GM18507 (cell line): ENCODE data around the gene LHFPL6.

Experiments
- DNase-seq: peaks from one replicate; pipeline ENCODE4 v3.0.0; 2011; ENCODE audit warnings: low read depth; ENCODE audit not compliant: insufficient read length; ENCODE audit errors: extremely low spot score
- FAIRE-seq: peaks from 2 replicates; lab custom pipeline; 2011; peaks lifted over from hg19 to GRCh38; lab: Jason Lieb, UNC

The LHFPL6 gene

DNA sequence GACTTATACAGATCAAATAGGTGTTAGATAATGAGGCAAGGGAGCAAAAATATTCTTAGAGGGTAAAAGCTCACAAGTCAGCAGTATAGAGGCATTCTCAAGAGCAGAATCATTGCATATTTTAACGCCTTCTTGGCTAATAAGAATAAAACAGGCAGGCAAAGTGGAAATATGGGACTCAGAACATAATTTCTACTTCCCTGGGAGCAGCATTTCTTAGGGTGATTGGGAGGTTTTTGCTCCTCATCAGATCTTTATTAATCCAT is 39.6 kb downstream of the LHFPL6 start:
- DNase-seq (no peak), FAIRE-seq (no peak)

DNA sequence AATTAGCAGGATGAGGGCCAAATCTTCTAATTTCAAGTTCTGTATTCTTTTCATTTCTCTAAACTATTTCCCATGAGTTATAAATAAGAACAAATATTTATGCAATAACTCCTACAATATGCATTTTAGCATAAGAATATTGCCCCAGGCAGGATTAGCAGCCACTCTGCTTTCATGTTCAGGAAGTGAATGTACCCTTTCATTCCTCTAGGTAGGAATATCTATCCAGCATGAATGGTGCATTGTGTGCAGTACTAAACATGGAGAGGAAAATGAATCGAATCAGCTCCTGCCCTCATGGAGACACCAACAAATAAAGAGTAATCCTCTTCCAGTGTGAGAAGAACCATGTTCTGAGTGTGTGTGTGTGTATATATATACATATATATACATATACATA is 41.0 kb downstream of the LHFPL6 start:
- FAIRE-seq (no peak), DNase-seq (no peak)

DNA sequence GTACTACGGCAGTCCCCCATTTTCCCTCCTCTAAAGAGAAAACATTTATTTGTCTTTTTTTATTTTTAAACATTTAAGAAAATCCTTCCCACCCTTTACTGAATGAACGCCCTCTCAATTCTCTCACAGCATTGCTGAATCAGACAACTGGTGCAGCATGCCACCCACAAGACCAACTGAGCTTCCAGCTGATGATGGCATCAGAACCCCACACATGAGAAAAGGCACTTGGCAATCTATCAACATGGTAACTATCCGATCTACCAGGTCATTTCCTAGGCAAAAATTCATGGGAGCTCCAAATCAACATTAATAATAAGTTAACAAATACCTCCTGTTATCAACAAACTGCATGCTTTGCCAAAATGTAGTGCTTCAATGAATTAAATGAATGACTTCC is 43.1 kb downstream of the LHFPL6 start:
- DNase-seq (no peak), FAIRE-seq (no peak)

DNA sequence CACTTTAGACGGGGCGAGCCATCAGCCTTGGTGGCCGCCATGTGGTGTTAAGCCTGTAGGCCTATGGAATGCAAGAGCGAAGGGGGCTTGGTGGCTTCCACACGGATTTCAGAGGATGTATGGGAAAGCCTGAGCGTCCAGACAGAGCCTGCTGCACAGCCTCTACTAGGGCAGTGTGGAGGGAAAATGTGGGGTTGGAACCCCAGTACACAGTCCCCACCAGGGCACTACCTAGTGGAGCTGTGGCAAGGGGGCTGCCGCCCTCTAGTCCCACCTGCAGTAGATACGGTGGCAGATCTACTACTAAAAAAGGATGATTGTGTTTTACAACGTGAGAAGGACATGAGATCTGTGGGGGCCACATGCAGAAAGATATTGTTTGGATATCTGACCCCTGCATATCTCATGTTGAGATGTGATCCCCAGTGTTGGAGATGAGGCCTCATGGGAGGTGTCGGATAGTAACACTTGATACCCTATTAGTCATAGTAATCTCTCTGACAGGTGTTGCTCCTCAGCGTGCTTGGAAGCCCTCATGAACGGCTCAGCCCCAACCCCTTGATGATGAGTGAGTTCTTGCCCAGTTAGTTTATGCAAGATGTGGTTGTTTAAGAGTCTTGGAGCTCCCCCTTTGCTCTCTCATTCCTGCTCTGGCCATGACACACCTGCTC is 45.6 kb downstream of the LHFPL6 start:
- DNase-seq = no peak
- no peak for FAIRE-seq

DNA sequence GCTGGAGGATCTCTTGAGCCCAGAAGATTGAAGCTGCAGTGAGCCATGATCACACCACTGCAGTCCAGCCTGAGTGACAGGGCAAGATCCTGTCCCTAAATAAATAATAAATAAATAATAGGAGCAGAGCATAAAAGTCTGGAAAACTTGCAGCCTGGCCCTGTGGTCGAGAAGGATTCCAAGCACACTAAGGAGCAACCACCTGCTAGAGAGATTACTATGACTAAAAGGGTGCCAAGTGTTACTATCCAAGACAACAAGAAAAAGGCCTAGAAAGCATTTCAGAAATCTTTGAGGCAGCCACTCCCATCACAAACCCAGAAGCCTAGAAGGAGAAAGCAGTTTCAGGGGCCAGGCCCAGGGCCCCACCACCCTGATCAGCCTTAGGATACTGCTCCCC is 46.1 kb downstream of the LHFPL6 start:
- FAIRE-seq (no peak), DNase-seq (no peak)

DNA sequence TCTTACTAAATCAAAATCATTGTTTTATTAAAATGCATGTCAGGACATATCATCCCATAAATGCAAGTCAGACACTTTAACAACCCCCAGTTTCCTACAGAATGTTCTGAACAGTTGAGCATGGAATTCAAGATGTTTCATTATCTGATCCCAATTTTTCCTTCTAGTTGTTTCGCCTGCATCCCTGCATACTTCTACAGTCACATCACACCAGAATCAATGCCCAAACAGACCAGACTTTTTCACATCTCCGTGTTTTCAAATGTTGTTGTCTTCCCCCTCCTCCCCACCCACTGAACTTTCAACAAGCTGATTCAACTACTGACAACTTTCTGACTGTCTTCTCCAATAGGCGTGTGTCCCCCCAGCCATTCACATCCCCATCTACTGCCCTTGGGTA is 48.6 kb downstream of the LHFPL6 start:
- no peak for DNase-seq

DNA sequence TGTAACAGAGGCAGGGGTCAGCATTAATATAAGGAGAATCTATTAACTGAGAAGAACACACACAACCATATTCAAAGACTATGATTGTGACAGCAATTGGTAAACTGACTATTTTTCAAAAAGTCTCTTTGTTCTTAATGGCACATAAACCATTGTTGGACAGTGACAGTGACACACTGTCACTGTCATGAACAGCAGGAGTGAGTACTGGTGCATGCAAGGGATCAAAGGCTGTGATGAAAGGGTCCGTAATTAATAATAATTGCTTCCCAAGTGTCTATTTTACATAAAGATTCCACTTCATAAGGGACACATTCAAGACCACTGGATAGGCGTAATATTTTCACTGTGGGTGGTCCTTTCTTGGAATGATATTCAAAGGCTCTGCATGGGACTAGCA is 50.7 kb downstream of the LHFPL6 start:
- FAIRE-seq = no peak
- no peak for DNase-seq

More for the DNA sequence above, 48.6 kb downstream of the LHFPL6 start:
- no peak for FAIRE-seq

DNA sequence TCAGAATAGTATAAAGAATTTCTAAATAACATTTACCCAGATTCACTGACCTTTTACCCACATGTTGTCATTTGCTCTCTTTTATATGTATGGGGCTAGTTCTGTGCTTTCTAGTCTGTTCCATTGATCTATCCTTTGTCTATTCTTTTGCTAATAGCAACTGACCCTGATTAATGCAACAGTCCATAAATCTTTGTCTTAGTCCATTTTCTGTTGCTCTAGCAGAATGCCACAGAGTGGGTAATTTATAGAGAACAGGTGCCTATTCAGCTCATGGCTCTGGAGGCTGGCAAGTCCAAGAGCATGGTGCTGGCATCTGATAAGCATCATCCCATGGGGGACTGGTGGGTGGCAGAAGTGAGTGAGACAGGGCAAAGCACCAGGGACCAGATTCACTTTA is 52.1 kb downstream of the LHFPL6 start:
- DNase-seq = no peak
- no peak for FAIRE-seq

DNA sequence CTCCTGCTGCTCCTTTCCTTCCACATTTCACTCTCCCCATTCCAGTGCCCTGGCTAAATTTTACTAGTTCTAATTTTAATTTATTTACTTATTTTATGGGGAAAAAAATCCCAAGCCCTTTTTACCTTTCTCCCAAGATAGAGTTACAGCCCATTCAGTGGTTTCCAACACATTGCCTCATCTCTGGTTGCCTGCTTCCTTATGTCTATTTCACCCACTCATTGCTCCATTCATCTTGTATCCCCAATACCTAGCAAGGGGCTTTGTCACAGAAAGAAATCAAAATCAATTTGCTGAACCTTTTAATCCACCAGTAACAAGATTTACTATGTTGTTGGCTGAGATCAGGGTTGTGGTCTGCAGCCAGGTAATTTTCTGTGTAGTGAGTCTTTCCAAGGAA is 55.9 kb downstream of the LHFPL6 start:
- FAIRE-seq (no peak), DNase-seq (no peak)

DNA sequence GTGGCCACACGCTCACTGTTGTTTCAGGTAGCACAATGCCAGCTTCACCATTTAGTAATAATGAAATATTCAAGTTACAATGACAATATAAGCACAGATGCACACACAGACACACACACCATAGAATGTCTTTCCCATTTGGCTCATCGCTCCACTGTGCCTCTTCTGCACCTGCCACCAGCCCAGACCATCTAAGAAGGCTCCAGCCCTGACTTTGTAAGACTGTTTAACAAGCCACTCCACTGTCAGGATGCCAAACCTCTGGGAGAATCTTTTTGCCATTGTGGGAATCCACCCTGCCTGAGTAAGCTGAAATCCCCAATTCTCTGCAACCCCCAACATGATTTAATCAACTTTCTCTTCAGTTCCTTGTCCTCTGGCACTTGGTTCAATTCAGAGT is 60.6 kb downstream of the LHFPL6 start:
- FAIRE-seq (no peak), DNase-seq (no peak)

DNA sequence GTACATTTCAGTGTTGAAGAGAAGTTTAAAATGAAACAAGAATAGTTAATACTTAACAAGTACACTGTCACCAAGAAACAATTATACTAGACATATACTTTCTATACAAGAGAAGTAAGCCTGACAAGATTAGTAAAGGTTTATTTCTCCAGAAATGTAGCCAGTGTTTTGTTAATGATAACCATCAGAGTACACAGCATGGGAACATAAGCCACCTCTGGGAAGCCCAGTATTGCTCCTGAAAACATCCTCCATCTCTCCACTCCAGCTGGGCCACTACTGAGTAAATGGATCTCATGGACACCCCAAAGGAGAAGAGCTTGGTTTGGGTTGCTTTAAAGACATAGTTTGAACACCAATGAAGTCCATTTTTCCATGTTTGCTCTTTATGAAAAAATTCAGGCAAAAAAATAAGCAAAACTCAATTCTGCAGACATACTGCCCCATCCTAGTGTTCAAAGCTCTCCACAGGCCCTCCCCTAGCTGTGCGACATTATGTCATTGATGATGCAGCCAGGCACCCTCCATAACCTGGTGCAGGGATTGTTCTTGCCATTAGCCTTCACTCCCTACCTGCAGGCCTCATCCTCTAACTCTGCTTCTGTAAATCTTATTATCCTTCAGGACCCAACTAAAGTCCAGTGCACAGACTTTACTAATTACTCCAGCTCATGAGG is 61.9 kb downstream of the LHFPL6 start:
- no peak for FAIRE-seq
- no peak for DNase-seq

DNA sequence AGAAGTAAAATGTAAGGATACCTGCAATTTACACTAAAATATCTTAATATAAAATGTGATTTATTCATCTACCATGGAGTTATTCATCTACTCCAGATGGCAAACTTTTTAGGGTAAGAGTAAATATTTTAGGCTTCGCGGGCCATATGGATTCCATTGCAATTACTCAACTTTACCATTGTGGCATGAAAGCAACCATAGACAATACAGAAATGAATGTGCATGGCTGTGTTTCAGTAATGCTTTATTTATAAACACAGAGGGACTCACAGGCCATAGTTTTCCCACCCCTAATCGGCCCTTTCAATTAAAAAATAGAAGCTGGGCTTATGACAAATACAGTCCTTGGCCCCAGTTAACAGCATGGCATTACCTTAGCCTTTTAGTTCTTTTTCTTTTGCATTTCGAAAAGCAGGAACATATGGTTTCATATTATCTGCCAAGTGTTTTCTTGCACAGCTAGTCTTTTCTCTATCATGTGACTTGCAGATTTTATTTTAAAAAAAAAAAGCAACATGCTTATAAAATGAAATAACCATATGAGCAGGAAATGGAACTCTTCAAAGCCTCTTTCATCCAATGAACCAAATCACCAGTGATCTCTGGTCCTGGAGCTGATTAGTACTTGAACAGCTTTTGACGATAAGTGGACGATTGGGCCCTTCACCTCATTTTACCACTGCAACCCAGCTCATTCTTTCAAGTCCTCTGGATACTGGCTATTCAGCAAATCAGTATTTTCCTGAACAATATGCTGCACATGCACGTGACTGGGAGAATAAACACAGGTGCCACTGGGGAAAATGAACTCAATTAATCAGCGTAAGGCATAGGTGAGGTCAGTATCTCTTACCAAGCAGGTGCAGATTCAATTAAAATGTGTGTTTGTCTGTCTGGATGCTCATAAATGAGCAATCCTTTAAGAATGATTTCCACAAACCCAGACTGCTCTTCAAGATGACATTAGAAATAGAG is 63.9 kb downstream of the LHFPL6 start:
- DNase-seq = no peak

DNA sequence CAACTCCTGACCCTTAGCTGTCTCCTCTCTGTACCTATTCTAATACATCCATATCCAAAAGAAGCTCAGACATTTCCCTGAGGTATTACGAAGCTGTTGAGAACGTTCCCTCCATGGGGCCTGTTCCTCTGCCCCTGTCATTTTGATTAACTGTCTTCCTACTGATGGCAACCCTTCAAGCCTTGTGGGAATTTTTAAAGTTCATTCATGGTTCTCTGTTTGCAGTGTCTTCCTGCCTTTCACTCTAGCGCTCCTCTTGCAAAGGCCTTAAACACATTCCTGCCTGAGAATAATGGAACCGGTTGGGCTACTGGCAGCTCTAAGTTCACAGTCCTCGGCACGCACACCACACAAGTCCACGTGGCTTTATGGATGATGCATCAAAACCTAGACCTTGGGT is 66.1 kb downstream of the LHFPL6 start:
- DNase-seq = no peak
- FAIRE-seq = no peak

More for the DNA sequence above, 63.9 kb downstream of the LHFPL6 start:
- FAIRE-seq = no peak

DNA sequence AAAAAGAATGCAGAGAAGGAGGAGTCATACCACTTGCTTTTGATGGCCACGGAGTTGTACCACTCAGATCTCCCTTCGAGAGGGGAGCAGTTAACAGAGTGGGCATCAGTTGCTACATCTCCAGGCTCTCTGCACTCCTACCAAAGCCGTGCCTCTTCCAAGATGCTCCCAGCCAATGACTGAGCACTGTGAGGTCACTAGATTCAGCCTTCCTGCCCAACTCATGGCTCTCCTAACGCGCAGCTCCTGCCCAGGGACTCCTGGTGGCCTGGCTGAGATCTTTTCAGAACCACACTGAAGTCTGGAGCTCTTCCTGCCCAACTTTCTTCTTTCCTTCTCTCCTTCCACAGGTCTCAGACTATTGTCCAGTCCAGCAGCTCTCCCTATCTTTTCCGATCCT is 66.7 kb downstream of the LHFPL6 start:
- no peak for FAIRE-seq

DNA sequence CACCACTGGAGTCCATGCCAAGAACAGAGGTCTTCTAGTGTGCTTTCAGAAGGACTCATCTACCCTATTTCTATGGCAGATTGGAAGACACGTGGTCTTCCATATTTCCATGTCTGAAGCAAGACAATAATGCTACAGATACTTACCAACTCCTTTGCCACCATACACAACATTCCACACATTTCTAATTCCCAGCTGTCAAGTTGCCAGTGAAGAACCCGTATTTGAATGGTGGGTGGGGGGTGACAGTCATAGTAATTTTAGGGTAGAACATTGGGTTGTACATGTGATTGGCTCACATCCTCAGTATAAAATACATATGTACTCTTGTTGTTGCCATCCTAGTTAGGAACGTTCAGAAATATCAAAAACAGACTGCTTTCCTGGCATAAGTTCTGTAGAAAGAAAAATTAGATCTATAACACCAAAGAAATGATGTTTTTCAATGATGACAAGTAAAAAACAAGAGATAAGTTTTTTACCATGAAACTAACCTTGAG is 69.3 kb downstream of the LHFPL6 start:
- DNase-seq (no peak), FAIRE-seq (no peak)

More for the DNA sequence above, 66.7 kb downstream of the LHFPL6 start:
- DNase-seq = no peak

DNA sequence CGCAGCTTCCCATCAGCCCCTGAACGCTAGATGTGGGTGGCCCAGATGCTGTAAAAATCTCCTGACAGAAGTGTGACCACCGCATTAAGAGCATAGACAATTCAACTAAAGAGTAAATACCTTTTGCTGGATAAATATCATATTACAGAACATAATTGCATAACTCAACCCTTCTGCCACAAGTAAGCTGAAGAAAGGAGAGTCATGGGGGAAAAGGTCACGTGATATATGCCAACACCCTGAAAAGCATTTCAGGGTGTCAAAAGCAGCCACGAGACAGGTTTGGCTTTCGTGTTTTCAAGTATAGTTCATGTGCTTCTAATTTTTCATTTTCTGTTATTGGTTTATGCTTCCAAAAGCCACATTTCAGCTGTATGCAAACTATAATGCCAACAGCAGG is 71.3 kb downstream of the LHFPL6 start:
- no peak for DNase-seq
- FAIRE-seq = no peak

DNA sequence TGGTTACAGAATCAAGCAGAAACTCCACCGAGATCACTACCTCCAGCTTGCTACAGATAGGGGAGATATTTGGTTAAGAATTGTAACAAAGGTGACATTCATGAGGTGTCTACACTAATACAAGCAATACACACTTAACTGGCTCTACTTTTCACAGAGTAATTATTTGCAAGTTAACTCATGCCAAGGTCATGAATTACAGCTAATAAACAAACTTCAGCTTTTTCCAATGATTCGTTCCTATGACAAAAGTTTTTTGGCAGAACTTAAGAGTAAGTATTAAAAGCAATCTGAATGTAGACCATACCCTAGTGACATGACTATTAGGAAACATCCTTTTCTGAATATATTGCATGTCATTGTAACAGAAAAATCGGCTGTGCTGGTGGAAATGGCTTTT is 72.1 kb downstream of the LHFPL6 start:
- FAIRE-seq (no peak), DNase-seq (no peak)

DNA sequence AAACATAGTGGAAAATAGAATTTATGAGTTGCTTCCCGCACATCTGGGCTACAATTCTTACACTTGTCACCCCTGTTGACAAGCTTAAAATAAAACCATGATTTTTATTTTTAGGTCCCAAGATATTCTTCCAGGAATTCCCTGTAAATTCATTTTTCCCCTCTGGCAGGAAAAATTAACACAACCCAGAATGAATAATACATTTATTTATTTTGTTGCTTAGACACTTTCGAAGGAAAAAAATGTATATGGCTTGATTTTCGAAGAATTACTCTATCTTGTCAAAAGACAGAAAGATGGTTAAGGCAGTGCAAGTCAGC is 74.4 kb downstream of the LHFPL6 start:
- FAIRE-seq = no peak

DNA sequence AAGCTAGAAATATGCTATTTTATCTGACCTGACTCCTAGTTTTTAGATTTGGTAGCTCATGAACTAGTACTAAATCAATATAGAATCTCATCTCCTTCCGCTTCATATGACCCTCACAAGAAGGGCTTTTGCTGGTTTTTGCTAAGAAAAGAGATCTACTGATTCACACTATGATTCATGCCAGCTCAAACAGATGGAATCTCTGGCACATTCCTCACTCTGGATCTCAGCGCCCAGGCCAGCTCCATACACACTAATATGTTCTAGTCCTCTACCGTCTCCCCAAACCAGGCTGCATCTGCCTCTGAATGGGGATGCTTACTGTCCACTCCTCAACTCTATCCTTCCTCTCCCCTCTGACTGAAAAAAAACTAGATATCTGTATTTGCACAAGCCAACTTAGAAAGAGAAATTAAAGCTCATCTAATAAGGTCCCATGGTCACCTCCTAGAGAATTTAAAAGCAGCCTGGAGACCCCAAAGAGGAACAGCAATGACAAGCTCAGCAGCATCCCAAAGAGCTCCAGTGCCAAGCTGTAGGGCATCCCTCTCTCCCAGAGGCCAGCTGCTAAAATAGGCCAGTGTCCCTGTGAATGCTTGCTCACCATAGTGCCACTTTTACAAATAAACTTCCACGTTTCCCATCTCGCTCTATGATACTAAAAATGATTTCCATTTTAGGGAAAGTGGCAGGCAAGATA is 74.9 kb downstream of the LHFPL6 start:
- no peak for FAIRE-seq
- no peak for DNase-seq

More for the DNA sequence above, 74.4 kb downstream of the LHFPL6 start:
- DNase-seq = no peak

DNA sequence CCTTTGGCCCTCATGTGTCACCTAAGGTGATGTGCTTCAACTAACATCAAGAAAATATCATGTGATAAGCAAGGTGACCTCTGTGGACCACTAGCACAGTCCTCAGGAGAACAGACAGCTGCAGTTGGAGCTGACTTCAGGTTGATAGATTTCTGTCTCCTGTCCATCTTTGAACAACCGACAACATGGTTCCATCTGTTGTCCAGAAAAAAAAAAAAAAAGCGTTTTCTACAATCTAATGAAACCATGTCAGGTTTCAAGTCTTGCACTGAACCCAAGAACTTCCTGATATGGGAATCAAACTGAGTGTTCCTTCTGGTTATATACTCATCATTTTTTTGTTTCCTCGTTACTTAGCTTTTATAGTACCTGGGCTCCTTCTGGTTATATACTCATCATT is 75.7 kb downstream of the LHFPL6 start:
- no peak for FAIRE-seq
- DNase-seq = no peak
